Measurements from ENCODE around the gene TMEM254.
"Not testable (repeated sequence)": the region's sequence is repeated elsewhere in the genome, so short reads cannot be mapped to it uniquely, and the experiment has no call there.

TMEM254 gene, protein sequence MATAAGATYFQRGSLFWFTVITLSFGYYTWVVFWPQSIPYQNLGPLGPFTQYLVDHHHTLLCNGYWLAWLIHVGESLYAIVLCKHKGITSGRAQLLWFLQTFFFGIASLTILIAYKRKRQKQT

GRCh38 chr10:80078448-80079311, at the start of gene TMEM254:
Gene TMEM254 (plus strand): TSS chr10:80078665. CDS start chr10:80078700, 35 bp downstream.
- peak; percentile 89 for DNase-seq (ENCODE audit: low spot score)

- peak; percentile 21 for DNase-seq (ENCODE audit: low spot score)
Measured at GRCh38 chr10:80029205-80029604, 49.3 kb upstream of the TMEM254 start.

DNA sequence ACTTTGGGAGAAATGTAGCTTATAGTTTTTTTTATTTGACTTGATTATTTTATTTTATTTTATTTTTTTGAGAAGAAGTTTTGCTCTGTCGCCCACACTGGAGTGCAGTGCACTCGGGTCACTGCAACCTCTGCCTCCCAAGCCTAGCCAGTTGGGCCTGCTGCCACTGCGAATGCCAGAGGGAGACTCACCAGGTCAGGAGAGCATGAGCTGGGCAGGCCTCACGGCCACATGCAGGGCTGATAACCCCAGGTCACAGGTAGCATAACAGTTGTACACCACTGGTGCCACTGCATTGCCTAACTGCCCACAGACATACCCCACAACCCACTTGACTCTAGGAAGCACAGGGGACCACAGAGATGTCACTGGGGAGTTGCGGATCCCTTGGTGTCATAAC, 48.6 kb upstream of the TMEM254 start:
- DNase-seq (ENCODE audit: low spot score), result not testable (repeated sequence)

GRCh38 chr10:80032503-80032902, 46.0 kb upstream of the TMEM254 start:
- no peak for DNase-seq (ENCODE audit: low spot score)

- DNase-seq (ENCODE audit: low spot score), result not testable (repeated sequence)
Measured at GRCh38 chr10:80034766-80035165, 43.7 kb upstream of the TMEM254 start.

- DNase-seq (ENCODE audit: low spot score), result not testable (repeated sequence)
Measured at GRCh38 chr10:80035430-80035829, 43.0 kb upstream of the TMEM254 start.

DNA sequence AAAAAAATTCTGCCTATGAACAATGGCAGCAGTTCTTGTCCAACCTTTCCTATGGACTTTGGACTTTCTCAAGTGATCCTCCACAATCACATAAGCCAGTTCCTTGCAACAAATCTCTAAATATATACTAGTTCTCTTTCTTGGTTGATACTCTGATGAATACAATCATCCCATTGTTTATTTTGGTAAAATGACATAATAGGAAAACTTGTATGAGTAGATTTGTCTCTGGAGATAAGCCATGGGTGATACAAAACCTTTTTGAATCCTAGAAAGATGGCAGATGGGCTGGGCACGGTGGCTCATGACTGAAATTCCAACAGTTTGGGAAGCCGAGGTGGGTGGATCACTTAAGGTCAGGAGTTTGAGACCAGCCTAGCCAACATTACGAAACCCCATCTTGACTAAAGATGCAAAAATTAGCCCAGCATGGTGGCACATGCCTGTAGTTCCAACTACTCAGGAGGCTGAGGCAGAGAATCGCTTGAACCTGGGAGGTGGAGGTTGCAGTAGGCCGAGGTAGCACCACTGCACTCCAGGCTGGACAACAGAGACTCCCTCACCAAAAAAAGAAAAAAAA, 41.5 kb upstream of the TMEM254 start:
- DNase-seq (ENCODE audit: low spot score), result not testable (repeated sequence)

GRCh38 chr10:80038226-80038625, 40.2 kb upstream of the TMEM254 start:
- DNase-seq (ENCODE audit: low spot score), result not testable (repeated sequence)

- DNase-seq (ENCODE audit: low spot score), result no peak
Measured at GRCh38 chr10:80041162-80041561, 37.3 kb upstream of the TMEM254 start.

DNA sequence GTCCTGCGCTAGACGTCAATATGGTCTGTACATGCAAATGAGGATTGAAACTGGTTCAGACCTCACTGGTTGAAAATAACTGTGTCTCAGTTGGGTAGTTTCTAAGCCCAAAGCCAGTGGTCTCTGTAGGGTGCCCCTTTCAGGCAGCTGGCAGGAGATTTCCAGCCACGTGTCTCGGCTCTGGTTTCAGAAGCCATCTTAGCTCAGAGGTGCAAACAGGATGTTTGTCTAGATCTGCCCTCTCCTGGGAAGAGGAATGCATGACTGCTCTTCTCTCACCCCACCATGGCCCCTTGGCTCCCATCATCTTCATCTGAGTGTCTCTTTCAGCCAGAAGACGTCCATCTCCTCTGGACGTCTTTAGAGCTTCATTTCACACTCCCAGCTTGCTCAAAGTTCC, 33.5 kb upstream of the TMEM254 start:
- DNase-seq (ENCODE audit: low spot score), result not testable (repeated sequence)

GRCh38 chr10:80046629-80047441, 31.6 kb upstream of the TMEM254 start:
- peak; percentile 73 for DNase-seq (ENCODE audit: low spot score)

GRCh38 chr10:80050752-80051151, 27.7 kb upstream of the TMEM254 start:
- no peak for DNase-seq (ENCODE audit: low spot score)

DNA sequence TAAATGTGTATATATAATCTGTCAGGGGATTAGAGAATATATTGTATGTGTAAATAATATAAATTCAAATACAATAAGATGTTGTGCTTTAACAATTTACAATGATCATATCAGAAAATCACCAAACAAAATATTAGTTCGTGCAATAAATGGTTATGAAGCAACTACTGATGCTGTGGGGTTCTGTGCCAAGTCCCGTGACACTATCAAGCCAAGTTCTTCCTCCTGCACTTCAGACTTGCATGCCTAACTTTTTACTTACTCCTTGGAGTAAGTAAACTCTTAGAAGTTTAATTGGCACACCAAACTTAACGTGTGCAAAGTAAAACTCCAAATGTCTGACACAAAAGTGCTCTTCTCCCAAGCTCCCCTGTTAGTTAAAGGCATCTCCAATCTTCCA, 26.5 kb upstream of the TMEM254 start:
- DNase-seq (ENCODE audit: low spot score), result no peak

GRCh38 chr10:80055760-80056159, 22.7 kb upstream of the TMEM254 start:
- no peak for DNase-seq (ENCODE audit: low spot score)

- DNase-seq (ENCODE audit: low spot score), result no peak
Measured at GRCh38 chr10:80057171-80057570, 21.3 kb upstream of the TMEM254 start.

DNA sequence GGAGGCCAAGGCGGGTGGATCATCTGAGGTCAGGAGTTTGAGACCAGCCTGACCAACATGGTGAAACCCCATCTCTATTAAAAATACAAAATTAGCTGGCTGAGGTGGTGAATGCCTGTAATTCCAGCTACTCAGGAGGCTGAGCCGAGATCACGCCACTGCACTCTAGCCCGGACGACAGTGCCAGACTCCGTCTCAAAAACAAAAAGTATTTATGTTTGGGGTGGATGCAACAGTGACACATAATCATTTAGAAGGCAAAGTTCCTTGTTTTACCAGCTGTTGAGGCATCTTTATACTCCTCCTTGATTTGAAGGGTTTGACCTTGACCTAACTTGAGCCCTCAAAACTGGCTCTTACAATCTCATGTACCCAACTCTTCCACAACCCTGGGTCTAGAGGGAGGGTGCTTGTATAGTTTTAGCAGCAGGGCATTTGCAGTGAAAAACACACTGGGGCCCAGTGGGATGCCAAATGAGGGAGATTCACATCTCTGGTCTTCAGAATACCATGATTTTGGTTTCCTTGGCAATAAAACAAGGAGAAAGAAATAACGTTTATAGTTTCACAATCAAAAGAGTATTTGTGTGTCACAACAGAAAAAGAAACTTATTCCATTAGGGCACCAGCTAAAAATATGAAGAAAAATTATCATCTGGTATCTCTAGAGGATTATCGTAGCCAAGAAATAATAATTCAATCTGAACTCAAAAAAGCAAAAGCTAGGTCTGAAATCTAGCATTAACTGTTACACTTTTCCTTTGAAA, 14.2 kb upstream of the TMEM254 start:
- no peak for DNase-seq (ENCODE audit: low spot score)

DNA sequence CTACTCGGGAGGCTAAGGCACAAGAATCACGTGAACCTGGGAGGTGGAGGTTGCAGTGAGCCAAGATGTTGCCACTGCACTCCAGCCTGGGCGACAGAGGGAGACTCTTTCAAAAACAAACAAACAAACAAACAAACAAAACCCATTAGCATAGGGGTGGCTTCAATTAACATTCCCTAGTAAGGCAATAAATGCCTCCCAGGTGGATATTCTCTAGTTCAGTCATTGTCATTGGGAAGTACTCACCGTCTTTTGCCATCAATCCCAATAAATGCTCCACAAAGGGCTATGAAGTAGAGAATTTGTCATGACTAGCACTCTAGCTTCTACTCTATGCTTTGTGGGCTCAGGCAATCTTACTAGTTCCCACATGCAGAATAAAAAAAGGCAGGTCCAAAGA, 11.7 kb upstream of the TMEM254 start:
- no peak for DNase-seq (ENCODE audit: low spot score)

- not testable (repeated sequence) for DNase-seq (ENCODE audit: low spot score)
Measured at GRCh38 chr10:80067821-80068220, 10.6 kb upstream of the TMEM254 start.

GRCh38 chr10:80068270-80068669, 10.2 kb upstream of the TMEM254 start:
- DNase-seq (ENCODE audit: low spot score), result no peak

DNA sequence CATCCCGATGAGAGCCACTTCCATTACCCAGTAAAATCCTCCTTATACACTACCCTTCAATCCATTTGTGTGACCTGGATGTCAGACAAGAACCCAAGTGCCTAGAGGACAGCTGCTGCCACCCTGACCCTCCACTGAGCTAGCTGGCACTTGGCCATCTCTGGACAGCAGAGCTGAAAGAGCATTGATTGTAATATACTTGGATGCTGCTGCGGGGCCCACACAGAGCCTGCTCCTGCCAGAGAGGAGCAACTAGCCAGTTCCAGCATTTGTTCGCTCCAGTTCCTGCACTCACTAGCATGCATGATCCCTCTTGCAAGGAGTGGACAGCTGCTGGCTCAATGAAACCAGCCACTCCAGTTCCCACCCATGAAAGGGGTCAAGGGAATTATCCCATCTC, 8.4 kb upstream of the TMEM254 start:
- DNase-seq (ENCODE audit: low spot score), result no peak

DNA sequence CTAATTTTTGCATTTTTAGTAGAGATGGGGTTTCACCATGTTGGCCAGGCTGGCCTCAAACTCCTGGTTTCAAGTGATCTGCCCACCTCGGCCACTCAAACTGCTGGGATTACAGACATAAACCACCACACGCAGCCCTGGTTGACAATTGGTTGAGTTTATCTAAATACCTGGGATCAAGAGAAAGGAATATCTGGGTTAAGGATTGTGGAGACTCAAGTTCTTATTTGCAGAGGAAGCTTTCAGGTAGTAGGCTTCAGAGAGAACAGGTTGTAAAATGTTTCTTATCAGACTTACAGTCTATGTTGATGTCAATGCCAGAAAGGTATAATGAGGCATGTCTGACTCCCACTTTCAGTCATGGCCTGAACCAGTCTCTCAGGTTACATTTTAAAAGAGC, 5.9 kb upstream of the TMEM254 start:
- DNase-seq (ENCODE audit: low spot score), result no peak

DNA sequence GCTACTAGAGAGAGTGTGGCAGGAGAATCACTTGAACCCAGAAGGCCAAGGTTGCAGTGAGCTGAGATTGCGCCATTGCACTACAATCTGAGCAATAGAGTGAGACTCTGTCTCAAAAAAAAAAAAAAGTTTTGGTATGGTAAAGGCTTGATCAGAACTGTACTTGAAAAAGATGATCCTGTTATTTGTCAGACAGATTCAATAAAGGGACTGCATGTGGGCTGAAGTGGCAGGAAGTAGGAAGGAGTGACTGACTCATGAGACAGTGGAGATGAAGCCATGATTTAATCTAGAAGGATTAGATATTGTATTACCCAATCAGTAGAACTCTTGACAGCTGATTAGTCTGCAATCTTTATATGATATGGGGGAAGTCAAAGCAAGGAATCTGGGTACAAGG, 2.7 kb upstream of the TMEM254 start:
- DNase-seq (ENCODE audit: low spot score), result peak; percentile 54

Measured in activated CD4-positive, alpha-beta T cell treated with anti-CD3 and anti-CD28 coated beads, Interleukin-2, Interleukin-4, amounts not matched to agents 100 ng/mL and 50 ng/mL, durations not matched to agents 16 hours and 8 hours (primary cell).